Measurements from ENCODE around the gene BAIAP2. TPM values are rescaled to one million over a fixed set of nuclear protein-coding genes. Genes with fewer than 3 reads are reported as not detected.
A peak's percentile ranks its signal among the peaks of the same experiment; 100 is the strongest.

BAIAP2 gene
- total and polyA plus RNA-seq, 2 donors from 2014 or later, result 44.5 to 45.8 TPM

DNA sequence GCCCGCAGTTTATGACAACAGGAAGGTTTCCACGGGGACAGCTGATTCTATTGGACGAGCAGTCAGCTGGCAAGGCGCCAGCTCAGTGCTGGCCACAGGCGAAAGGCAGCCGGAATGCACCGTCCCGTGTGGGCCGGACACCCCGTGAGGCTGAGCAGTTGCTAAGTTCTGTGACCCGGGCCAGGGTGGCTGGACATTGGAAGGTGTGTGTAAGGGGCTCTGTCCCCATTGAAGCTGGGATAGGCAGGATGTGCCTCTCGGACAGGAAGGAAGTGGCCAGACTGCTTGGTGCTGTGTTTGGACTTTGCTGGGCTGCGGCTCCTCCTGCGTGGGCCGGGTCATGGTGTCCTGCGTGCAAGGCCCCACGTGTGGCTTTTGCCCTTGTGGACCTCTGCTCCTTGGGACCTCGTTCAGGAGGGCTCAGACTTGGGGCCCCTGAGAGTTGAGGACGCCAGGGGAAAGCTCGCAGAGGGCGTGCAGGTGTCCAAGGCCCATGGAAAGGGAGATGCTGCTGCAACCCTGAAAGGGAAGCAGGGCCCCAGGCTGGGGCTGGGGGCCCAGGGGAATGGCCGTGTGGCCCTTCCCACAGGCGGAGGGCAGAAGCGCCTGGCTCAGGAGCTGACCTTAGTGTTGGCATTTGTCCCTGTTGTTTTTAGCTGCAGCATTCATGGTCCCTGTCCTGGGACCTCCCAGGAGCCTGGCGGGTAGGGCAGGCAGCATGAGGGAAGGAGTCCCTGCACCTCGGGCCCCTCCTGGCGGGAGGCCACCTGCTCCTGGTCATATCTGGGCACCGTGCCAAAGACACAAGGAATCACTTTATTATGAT lies 10.0 kb downstream of the BAIAP2 start:
- no peaks in the 10 kb centered on the region for H3K27me3 ChIP-seq (ENCODE audit: control insufficient read depth, insufficient read depth, low read length)

GRCh38 chr17:81045590-81046095 lies 10.7 kb downstream of the BAIAP2 start:
- Histone ChIP-seq H3K36me3 (ENCODE audit: control insufficient read depth in 2 of 3, insufficient read depth in 3 of 3, low read length in 3 of 3) (peaks cover 0 to 6% (median 2%) of the 10 kb centered on the region in 3 donors), H3K27ac (ENCODE audit: low read depth in 2 of 2, low read length in 2 of 2) (peak overlapping the region; percentile 83 to 87), H3K9me3 (ENCODE audit: control insufficient read depth in 2 of 3, insufficient read depth in 1 of 3, low read length in 3 of 3) (no peaks in the 10 kb centered on the region), H3K9ac (ENCODE audit: low read length in 3 of 3) (peak overlapping the region in 1 of 3 donors; percentile 44), H3K4me3 (ENCODE audit: low read length in 3 of 3) (no peak overlapping the region), H3K4me1 (ENCODE audit: control insufficient read depth in 2 of 3, insufficient read depth in 2 of 3, low read depth in 1 of 3, low read length in 3 of 3) (peaks cover 0 to 71% (median 63%) of the 10 kb centered on the region in 3 donors), H3K27me3 (ENCODE audit: control insufficient read depth, insufficient read depth, low read length) (no peaks in the 10 kb centered on the region)
- peak in 1 of 5 donors; percentile 69 for DNase-seq
- TF ChIP-seq, protein P1, sequence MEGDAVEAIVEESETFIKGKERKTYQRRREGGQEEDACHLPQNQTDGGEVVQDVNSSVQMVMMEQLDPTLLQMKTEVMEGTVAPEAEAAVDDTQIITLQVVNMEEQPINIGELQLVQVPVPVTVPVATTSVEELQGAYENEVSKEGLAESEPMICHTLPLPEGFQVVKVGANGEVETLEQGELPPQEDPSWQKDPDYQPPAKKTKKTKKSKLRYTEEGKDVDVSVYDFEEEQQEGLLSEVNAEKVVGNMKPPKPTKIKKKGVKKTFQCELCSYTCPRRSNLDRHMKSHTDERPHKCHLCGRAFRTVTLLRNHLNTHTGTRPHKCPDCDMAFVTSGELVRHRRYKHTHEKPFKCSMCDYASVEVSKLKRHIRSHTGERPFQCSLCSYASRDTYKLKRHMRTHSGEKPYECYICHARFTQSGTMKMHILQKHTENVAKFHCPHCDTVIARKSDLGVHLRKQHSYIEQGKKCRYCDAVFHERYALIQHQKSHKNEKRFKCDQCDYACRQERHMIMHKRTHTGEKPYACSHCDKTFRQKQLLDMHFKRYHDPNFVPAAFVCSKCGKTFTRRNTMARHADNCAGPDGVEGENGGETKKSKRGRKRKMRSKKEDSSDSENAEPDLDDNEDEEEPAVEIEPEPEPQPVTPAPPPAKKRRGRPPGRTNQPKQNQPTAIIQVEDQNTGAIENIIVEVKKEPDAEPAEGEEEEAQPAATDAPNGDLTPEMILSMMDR (IDR thresholded peaks at IDR 0.05; ENCODE audit: borderline replicate concordance, extremely low read depth, insufficient read depth), result no peak
- no peak for FAIRE-seq
- intact Hi-C loops (cut with DNase I), result no loop called here

More for the DNA sequence above, 10.0 kb downstream of the BAIAP2 start:
- peak overlapping the region; percentile 83 to 87 for H3K27ac ChIP-seq (ENCODE audit: low read depth in 2 of 2, low read length in 2 of 2)
- H3K9me3 ChIP-seq (ENCODE audit: control insufficient read depth in 2 of 3, insufficient read depth in 1 of 3, low read length in 3 of 3), result no peaks in the 10 kb centered on the region
- peak overlapping the region in 1 of 3 donors; percentile 40 for H3K4me3 ChIP-seq (ENCODE audit: low read length in 3 of 3)
- peak overlapping the region in 1 of 3 donors; percentile 44 for H3K9ac ChIP-seq (ENCODE audit: low read length in 3 of 3)
- TF ChIP-seq, protein P1 (IDR thresholded peaks at IDR 0.05; ENCODE audit: borderline replicate concordance, extremely low read depth, insufficient read depth), result no peak
- peak; percentile 90 to 97 (median 94) for DNase-seq
- H3K36me3 ChIP-seq (ENCODE audit: control insufficient read depth in 2 of 3, insufficient read depth in 3 of 3, low read length in 3 of 3), result peaks cover 0 to 6% (median 2%) of the 10 kb centered on the region in 3 donors
- no peak for FAIRE-seq
- intact Hi-C loops (cut with DNase I), result no loop called here
- H3K4me1 ChIP-seq (ENCODE audit: control insufficient read depth in 2 of 3, insufficient read depth in 2 of 3, low read depth in 1 of 3, low read length in 3 of 3), result peaks cover 0 to 71% (median 64%) of the 10 kb centered on the region in 3 donors

DNA sequence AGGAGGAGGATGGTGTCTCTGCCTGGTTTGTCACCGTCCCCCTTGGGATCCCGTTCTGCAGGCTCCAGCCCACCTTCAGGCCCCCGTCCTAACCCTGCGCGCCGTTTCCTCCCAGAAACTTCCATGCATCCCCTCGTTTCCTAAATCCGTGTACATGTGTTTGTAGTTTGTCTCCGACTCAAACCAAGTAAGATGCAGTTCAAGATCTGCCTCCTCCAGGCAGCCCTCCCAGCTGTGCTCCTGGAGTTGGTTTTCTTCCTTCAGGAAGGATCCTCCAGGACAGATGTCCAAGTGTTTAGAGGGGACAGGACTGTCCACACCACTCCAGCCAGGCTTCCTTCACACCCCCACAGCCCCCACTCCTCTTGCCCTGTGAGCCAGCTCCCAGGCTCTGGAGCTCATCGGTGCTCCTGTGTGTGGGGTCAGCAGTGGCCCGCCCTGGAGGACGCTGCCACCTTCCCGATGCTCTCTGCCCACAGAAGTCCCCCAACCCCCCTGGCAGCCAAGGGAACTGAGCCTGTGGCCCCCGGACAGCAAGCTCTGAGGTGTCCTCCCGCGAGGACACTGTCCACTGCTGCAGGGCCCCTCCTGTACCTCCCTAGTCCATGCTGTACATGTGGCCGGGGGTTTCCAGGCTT lies 11.3 kb downstream of the BAIAP2 start:
- H3K27me3 ChIP-seq (ENCODE audit: control insufficient read depth, insufficient read depth, low read length), result no peaks in the 10 kb centered on the region
- H3K9me3 ChIP-seq (ENCODE audit: control insufficient read depth in 2 of 3, insufficient read depth in 1 of 3, low read length in 3 of 3), result no peaks in the 10 kb centered on the region
- TF ChIP-seq, protein P1 (IDR thresholded peaks at IDR 0.05; ENCODE audit: borderline replicate concordance, extremely low read depth, insufficient read depth), result no peak
- peak overlapping the region in 1 of 3 donors; percentile 34 for H3K9ac ChIP-seq (ENCODE audit: low read length in 3 of 3)
- intact Hi-C loops (cut with DNase I), result no loop called here
- H3K36me3 ChIP-seq (ENCODE audit: control insufficient read depth in 2 of 3, insufficient read depth in 3 of 3, low read length in 3 of 3), result peaks cover 0 to 6% (median 2%) of the 10 kb centered on the region in 3 donors
- H3K27ac ChIP-seq (ENCODE audit: low read depth in 2 of 2, low read length in 2 of 2), result peak overlapping the region; percentile 38 to 87
- peak in 1 of 5 donors; percentile 66 for DNase-seq
- peaks cover 0 to 69% (median 62%) of the 10 kb centered on the region in 3 donors for H3K4me1 ChIP-seq (ENCODE audit: control insufficient read depth in 2 of 3, insufficient read depth in 2 of 3, low read depth in 1 of 3, low read length in 3 of 3)
- no peak for FAIRE-seq
- H3K4me3 ChIP-seq (ENCODE audit: low read length in 3 of 3), result no peak overlapping the region

Data from kidney (tissue), 14 donors.